Parathyroid adenoma (tissue), 2 donors: ENCODE data around the gene AUTS2.

ENCODE experiments used
- H2AFZ ChIP-seq: fragments of 300-600 bp; sonication (generic); one replicate; pipeline ENCODE4 v1.7.0; 2017; ENCODE audit warnings: antibody characterized with exemption, mild to moderate bottlenecking
- H3K27ac ChIP-seq: fragments of 300-600 bp; sonication (generic); one replicate; pipeline ENCODE4 v1.7.0; 2017
- H3K27me3 ChIP-seq: fragments of 300-600 bp; sonication (generic); one replicate; pipeline ENCODE4 v1.7.0; 2017; ENCODE audit warnings: low read length; ENCODE audit not compliant: control insufficient read depth, insufficient read depth
- H3K36me3 ChIP-seq: fragments of 300-600 bp; sonication (generic); one replicate; pipeline ENCODE4 v1.7.0; 2017; ENCODE audit warnings: low read length; ENCODE audit not compliant: control insufficient read depth, insufficient read depth
- H3K4me1 ChIP-seq: fragments of 300-600 bp; sonication (generic); one replicate; pipeline ENCODE4 v1.7.0; 2017; ENCODE audit warnings: control low read depth
- H3K4me2 ChIP-seq: fragments of 300-600 bp; sonication (generic); one replicate; pipeline ENCODE4 v1.7.0; 2017; ENCODE audit warnings: low read length
- H3K4me3 ChIP-seq: fragments of 300-600 bp; sonication (generic); one replicate; pipeline ENCODE4 v1.7.0; 2017; ENCODE audit warnings: low read depth, low read length
- H3K79me2 ChIP-seq: fragments of 300-600 bp; sonication (generic); one replicate; pipeline ENCODE4 v1.7.0; 2017; ENCODE audit warnings: control low read depth
- H3K9ac ChIP-seq: fragments of 300-600 bp; sonication (generic); one replicate; pipeline ENCODE4 v1.7.0; 2017; ENCODE audit warnings: mild to moderate bottlenecking
- H3K9me3 ChIP-seq: fragments of 300-600 bp; sonication (generic); one replicate; pipeline ENCODE4 v1.7.0; 2017; ENCODE audit warnings: low read length; ENCODE audit not compliant: control insufficient read depth
- TF ChIP-seq, protein P1 (sequence below): fragments of 300-600 bp; sonication (generic); IDR thresholded peaks from one replicate; pipeline ENCODE4 v1.7.0; 2017; ENCODE audit warnings: antibody characterized with exemption, mild to moderate bottlenecking
- donor health status: primary hyperparathyroidism.

Gene AUTS2

DNA sequence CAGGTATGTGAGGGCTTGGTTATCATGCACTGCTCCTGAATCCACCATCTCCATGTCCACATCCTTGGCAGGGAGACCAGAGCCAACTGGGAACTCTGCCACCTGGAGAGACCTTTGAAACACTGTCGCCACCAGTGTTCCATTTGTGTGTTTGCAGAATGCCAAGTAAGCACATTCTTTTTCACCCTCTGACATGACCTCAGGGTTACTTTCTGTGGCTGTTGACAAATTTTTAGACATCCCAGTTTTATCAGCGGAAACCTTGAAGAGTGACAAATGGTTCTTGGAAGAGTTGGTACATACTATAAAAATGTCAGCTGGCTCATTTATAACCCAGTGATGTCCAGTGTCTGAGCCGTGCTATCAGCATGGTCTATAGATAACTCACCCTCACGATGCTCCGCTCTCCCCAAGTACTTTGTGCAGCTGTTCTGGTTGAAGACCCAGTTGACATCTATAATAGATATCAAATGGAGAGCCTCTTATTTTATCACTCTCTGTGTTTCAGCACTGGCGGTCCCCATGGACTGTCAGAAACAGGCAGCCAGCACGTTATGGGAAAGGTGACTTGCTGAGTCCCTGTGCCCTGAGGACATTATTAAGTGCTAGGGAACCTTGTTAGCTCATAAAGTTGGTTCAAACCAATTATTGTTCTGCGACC is 970.5 kb downstream of the AUTS2 start:
- H3K9ac ChIP-seq = no peak overlapping the region
- H2AFZ ChIP-seq = no peak overlapping the region
- no peak overlapping the region for H3K27ac ChIP-seq
- TF ChIP-seq, protein P1, sequence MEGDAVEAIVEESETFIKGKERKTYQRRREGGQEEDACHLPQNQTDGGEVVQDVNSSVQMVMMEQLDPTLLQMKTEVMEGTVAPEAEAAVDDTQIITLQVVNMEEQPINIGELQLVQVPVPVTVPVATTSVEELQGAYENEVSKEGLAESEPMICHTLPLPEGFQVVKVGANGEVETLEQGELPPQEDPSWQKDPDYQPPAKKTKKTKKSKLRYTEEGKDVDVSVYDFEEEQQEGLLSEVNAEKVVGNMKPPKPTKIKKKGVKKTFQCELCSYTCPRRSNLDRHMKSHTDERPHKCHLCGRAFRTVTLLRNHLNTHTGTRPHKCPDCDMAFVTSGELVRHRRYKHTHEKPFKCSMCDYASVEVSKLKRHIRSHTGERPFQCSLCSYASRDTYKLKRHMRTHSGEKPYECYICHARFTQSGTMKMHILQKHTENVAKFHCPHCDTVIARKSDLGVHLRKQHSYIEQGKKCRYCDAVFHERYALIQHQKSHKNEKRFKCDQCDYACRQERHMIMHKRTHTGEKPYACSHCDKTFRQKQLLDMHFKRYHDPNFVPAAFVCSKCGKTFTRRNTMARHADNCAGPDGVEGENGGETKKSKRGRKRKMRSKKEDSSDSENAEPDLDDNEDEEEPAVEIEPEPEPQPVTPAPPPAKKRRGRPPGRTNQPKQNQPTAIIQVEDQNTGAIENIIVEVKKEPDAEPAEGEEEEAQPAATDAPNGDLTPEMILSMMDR = no peak
- H3K27me3 ChIP-seq = no peaks in the 10 kb centered on the region
- no peaks in the 10 kb centered on the region for H3K79me2 ChIP-seq
- H3K36me3 ChIP-seq = no peaks in the 10 kb centered on the region
- no peak overlapping the region for H3K4me2 ChIP-seq
- peaks cover 32% of the 10 kb centered on the region for H3K4me1 ChIP-seq
- H3K4me3 ChIP-seq = no peak overlapping the region
- H3K9me3 ChIP-seq = no peaks in the 10 kb centered on the region

DNA sequence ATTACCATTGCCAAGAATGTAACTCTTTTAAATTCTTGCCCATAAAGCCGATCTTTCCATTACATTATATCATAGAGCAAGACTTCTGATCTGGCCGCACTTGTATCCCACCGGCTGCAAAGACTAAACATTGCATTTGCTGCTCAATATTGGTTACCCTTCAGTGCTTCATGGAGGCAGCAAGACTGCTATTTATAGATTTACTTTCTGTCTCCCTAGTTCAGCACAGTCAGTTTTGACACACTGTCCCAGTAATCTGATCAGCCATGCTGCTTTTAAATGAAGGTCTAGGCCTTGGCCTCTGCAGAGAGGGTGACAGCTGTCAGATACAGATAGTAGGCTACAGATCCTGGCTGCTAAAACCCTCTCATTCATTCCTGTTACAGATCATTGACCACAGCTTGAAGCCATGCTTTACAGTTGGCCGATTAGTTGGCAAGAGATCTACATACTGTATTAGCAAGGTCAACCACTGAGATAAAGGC is 971.1 kb downstream of the AUTS2 start:
- H2AFZ ChIP-seq = no peak overlapping the region
- no peak overlapping the region for H3K4me3 ChIP-seq
- no peaks in the 10 kb centered on the region for H3K36me3 ChIP-seq
- TF ChIP-seq, protein P1 = no peak
- H3K27me3 ChIP-seq = no peaks in the 10 kb centered on the region
- peaks cover 32% of the 10 kb centered on the region for H3K4me1 ChIP-seq
- no peaks in the 10 kb centered on the region for H3K9me3 ChIP-seq
- no peak overlapping the region for H3K27ac ChIP-seq
- H3K4me2 ChIP-seq = peak overlapping the region; percentile 4
- no peak overlapping the region for H3K9ac ChIP-seq
- no peaks in the 10 kb centered on the region for H3K79me2 ChIP-seq

DNA sequence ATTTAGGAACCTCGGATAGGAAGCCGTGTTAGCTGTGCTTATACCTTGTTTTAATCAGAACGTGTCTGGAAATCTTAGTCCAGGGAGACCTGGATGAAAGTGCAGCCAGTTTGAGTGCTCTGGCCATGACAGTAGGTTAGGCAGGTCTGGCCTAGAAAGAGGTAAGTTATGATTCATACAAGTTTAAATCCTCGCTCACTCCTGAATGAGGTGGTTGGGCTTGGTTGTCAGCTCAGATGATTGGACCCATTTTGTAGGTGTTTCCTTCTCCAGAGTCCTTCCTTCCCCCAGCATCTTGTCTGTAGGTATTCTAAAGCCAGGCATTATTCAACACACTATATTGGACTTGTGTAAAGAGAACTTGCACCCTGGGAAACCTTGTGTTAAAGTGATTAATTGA is 971.8 kb downstream of the AUTS2 start:
- TF ChIP-seq, protein P1 = no peak
- Histone ChIP-seq H3K27ac (no peak overlapping the region), H3K36me3 (no peaks in the 10 kb centered on the region), H3K4me1 (peaks cover 32% of the 10 kb centered on the region), H3K9ac (no peak overlapping the region), H3K9me3 (no peaks in the 10 kb centered on the region), H2AFZ (no peak overlapping the region), H3K4me3 (no peak overlapping the region), H3K27me3 (no peaks in the 10 kb centered on the region), H3K79me2 (no peaks in the 10 kb centered on the region), H3K4me2 (no peak overlapping the region)

DNA sequence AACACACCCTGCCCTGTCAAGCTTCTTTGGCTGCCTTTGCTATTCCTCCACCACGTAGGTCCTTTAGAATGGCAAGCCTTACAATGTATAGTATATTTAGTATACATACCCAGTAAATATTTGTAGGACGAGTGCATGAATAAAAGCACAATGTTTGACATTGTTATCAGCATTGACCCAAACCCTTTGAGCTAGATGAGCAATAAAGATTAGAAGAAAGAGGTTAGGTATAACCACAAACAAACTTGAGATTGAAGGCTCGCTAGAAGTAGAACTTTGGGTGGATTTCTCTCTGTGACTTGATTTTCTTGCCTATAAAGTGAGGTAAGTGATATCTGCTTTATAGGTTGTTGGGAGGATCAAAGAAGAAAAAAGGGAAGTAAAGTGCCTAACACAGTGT is 972.7 kb downstream of the AUTS2 start:
- no peak overlapping the region for H3K4me3 ChIP-seq
- H2AFZ ChIP-seq = no peak overlapping the region
- H3K4me1 ChIP-seq = peaks cover 27% of the 10 kb centered on the region
- no peaks in the 10 kb centered on the region for H3K9me3 ChIP-seq
- no peaks in the 10 kb centered on the region for H3K36me3 ChIP-seq
- TF ChIP-seq, protein P1 = no peak
- no peaks in the 10 kb centered on the region for H3K79me2 ChIP-seq
- H3K9ac ChIP-seq = no peak overlapping the region
- no peak overlapping the region for H3K27ac ChIP-seq
- no peak overlapping the region for H3K4me2 ChIP-seq
- H3K27me3 ChIP-seq = no peaks in the 10 kb centered on the region

DNA sequence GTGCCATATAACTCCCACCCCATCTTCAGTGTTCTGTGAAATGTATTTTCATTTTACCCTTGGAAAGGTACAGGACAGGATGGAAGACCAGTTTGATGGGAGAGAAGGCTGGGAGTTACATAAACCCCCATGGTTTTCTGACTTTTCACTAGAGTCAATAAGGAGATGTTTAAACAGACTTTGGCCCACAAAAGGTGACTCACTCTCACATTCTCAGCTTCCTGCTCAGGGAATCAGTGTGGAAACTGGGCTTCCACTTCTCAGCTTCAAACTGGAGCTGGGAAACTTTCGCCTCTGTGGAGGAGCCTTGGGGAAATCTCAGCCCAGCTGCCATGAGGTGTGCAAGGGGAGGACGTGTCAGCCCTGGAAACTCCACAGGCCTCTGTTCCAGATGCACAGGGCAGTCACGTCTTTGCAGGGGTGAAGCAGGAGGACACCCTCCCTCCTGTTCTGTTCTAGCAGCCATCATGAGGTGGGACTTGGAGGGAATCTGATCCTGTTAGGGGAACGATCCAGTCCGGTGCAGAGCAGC is 973.2 kb downstream of the AUTS2 start:
- H3K9me3 ChIP-seq = no peaks in the 10 kb centered on the region
- H3K79me2 ChIP-seq = no peaks in the 10 kb centered on the region
- H3K4me1 ChIP-seq = peaks cover 24% of the 10 kb centered on the region
- H2AFZ ChIP-seq = no peak overlapping the region
- no peak overlapping the region for H3K9ac ChIP-seq
- no peaks in the 10 kb centered on the region for H3K36me3 ChIP-seq
- no peak overlapping the region for H3K4me2 ChIP-seq
- TF ChIP-seq, protein P1 = no peak
- H3K27me3 ChIP-seq = no peaks in the 10 kb centered on the region
- H3K4me3 ChIP-seq = no peak overlapping the region
- no peak overlapping the region for H3K27ac ChIP-seq
